WTC11 (cell line): ENCODE measurements around the gene ZNF747.

ENCODE experiments used
- ATF3 ChIP-seq: sonication (generic); formaldehyde crosslinking; conservative IDR thresholded peaks from 2 replicates; pipeline ENCODE4 v1.8.1; 2022; ENCODE audit warnings: mild to moderate bottlenecking, missing genetic modification reagents
- CREB1 ChIP-seq: sonication (generic); formaldehyde crosslinking; IDR thresholded peaks from 2 replicates; pipeline ENCODE4 v1.8.0; 2023; ENCODE audit warnings: mild to moderate bottlenecking, missing genetic modification reagents
- CTCF ChIP-seq: fragments of 200-600 bp; IDR thresholded peaks from 2 replicates; pipeline ENCODE4 v1.8.0; 2022; ENCODE audit warnings: antibody characterized with exemption
- MAX ChIP-seq: sonication (generic); formaldehyde crosslinking; IDR thresholded peaks from 2 replicates; pipeline ENCODE4 v1.8.0; 2022; ENCODE audit warnings: mild to moderate bottlenecking, missing genetic modification reagents
- TEAD4 ChIP-seq: sonication (generic); formaldehyde crosslinking; IDR thresholded peaks from 2 replicates; pipeline ENCODE4 v1.8.0; 2022; ENCODE audit warnings: mild to moderate bottlenecking, missing genetic modification reagents
- TF ChIP-seq, protein P1 (sequence below): sonication (generic); formaldehyde crosslinking; IDR thresholded peaks from 2 replicates; pipeline ENCODE4 v1.8.1; 2023; ENCODE audit warnings: mild to moderate bottlenecking, moderate library complexity, missing genetic modification reagents

GRCh38 chr16:30534368-30535105, at the start of gene ZNF747:
- TF ChIP-seq CREB1 (CRISPR knock-in tag): no peak
- 0 out of 2 replicates have a peak, but pooled peaks have one; percentile 32 for TF ChIP-seq TEAD4 (CRISPR knock-in tag)
- no peak for TF ChIP-seq CTCF
- TF ChIP-seq, protein P1, sequence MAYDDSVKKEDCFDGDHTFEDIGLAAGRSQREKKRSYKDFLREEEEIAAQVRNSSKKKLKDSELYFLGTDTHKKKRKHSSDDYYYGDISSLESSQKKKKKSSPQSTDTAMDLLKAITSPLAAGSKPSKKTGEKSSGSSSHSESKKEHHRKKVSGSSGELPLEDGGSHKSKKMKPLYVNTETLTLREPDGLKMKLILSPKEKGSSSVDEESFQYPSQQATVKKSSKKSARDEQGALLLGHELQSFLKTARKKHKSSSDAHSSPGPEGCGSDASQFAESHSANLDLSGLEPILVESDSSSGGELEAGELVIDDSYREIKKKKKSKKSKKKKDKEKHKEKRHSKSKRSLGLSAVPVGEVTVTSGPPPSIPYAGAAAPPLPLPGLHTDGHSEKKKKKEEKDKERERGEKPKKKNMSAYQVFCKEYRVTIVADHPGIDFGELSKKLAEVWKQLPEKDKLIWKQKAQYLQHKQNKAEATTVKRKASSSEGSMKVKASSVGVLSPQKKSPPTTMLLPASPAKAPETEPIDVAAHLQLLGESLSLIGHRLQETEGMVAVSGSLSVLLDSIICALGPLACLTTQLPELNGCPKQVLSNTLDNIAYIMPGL (CRISPR knock-in tag): peak; percentile 70; the same call in 1 of the 2 replicates
- TF ChIP-seq MAX (CRISPR knock-in tag): peak; percentile 66
- no peak for TF ChIP-seq ATF3 (CRISPR knock-in tag)
